NCI-H748 treated with DMSO at 0.1 percent for 48 hours (cell line): Measurements from ENCODE around the gene STRBP.

ENCODE experiments used
- DNase-seq: peaks from one replicate; lab custom pipeline; 2025; lab: John Stamatoyannopoulos, UW

Gene STRBP

DNA sequence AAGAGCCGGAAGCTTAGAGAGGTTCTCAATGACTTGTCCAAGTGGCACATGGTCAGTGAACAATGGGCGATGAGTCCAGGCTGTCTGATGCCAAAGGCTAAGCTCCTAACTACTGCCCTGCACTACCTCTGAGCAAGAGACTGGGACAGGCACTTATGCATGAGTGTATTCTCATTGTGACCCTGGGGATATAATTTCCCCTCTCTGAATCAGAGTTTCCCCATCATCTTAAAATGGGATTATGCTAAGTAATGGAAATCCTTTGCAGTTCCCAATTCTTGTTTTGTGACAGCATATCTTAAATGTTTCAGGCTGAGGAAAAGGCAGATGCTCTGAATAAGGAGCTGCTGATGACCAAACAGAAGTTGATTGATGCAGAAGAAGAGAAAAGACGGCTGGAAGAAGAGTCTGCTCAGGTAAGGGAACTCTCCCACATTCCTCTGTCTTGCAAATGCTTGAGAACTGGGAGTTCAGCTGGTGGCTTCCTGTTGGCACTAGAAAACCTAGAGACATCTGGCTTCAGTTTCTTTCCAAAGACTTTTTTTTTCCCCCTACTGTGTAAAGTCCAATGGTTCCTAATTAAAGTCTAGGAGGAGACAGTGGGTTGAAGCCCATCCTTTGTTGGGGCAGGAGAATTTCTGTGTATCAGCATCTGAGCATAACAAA, 170.8 kb downstream of the STRBP start:
- no peak for DNase-seq

DNA sequence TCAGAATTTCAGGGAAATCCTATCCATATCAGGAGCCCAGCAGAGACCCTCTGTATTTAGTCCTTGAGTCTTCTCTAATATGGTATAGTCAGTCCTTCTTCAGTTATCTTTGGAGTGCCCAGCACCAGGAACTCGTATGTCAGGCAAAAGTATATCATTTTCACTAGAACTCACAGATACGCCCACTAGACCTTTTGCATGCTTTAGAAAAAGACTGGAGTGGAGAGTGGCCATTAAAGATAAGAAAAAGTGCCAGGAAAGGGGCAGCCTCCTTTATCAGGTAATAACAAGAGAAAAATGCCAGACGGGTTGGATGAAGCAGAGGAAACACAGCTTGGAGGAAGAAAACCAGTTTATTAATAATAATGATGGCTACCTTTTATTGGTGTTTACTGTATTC, 171.4 kb downstream of the STRBP start:
- DNase-seq, result no peak

DNA sequence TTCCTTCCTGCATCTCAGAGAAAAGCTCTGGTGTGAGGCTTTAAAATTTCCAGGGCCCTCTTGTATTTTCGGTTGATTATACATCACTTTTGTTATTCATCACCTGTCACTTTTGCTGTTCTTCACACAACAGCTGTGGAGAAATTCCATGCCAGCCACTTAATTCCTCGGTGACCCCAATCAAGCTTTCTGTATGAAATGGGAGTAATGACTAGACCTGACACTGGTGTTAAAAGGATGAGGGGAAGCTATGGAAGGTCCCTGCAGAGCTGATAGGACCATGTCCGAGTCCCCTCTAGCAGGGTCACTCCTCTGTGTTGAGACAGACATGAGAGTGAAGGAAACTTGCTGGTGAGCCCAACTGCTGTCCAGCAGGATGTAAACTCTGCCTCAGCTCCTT, 175.2 kb downstream of the STRBP start:
- DNase-seq, result no peak

DNA sequence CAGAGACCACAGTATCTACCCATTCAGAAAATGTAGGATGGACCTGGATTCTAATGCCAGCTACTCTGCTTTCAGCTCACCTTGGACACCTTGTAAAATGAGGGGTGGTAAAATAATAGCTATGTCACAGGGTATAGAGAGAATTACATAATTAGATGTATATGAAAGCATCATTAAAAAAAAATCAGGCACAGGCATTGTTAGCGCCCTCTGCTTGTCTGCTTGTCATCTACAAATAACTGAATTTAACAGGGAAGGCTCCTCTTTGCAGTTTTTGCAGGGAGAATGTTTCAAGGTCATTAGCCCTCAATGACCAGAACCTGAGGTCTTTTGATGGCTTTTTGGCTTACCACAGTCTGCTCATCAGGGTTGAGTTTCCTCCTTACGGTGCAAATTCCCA, 176.9 kb downstream of the STRBP start:
- DNase-seq, result no peak

DNA sequence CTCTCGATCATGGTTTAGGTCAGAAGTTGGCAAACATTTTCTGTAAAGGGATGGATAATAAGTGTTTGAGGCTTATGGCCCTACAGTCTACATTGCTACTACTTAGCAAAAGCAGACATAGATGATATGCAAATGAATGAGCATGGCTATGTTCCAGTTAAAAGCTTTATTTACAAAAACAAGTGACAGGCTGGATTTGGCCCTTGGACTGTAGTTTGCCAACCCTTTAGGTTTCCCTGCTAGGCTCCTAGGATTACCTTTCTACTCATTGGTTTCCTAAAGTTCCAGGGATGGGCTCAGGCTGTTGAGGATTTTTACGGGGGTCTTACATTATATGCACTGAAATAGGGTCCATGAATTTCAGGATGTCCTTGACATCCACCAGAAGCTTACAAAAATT, 177.4 kb downstream of the STRBP start:
- DNase-seq, result no peak

DNA sequence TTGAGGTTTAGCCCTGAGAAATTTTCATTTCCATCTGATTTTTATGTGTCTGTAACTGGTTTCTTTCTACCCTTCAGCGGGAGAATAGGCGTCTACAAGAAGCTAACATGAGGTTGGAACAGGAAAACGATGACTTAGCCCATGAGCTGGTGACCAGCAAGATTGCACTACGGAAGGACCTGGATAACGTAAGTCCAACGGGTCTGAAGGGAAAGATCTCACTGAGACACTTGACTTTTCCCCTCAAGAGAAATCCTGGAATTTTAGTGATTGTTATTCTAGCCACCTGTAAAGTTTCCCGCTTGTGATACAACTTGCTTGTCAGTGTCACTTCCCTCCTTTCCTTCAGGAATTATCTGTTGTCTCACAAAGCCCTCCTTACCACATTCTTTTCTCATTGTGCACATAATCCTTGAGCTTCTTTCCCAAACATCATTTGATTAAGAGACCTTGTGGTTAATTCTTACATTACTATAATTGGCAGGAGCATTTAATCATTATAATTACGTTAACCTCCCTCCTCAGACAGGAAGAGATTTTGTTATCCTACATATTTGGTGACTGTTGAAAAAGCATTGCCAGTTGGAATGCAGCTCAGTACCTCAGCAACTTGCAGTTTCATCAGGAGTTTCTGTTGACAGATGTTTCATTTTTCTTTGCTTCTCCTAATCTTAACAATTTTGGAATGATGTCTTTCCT, 178.0 kb downstream of the STRBP start:
- no peak for DNase-seq

DNA sequence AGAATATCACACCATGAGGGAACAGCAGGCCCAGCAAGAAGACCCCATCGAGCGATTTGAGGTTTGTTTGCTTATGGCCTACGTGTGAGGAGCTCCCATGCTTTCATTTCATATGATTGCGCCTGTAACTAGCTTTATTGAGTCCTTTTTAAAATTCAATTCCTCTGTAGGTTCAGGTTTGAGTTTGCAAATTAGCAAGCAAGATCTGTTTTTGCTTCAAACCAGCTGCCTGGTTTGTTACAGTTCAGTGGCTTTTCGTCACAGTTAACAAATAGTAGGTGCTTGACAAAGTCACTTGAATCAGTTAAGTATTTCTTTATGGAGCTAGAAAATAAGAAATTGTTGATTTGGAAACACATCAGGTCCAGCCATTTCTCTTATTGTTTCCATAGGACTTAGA, 178.6 kb downstream of the STRBP start:
- no peak for DNase-seq

DNA sequence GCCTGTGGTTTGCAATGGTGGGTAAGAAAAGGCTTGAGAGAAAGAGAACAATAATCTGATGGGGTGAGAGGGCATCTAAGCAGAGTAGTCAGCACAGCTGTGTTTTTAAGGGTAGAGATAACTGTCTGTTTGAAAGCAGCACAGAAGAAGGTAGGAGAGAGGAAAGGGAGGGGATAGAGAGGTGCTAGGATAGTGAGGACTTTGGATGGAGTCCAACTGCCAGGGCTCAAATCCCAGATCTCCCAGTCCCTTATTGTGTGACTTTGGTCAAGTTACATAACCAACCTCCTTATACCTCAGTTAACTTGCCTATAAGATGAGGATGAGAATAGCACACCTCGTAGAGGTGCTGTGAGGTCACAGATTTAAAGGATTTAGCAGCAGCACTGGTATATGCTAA, 179.3 kb downstream of the STRBP start:
- no peak for DNase-seq

DNA sequence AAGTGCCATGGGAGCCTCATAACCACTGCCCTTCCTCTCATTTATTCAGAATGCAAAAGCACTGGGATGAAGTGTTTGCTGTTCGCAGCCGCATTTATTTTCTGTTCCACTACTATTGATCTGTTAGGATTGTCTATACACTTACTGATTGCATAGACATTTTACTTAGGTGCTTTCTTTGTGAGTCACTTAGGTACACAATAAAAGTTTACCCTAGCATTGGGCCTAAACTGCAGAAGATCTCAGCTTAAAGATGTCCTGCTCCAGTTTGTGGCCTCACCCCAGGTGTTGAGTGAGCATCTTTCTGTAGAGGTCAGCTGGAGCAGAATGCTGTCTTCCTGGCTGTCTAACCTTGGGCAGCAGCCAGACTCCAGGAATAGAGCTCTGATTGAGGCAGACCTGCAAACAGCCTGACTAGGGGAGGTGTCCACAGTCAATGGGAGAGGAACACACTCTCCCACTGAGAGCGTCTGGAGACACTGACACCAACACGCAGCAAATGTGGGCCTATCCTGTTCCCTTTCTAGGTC, 181.0 kb downstream of the STRBP start:
- no peak for DNase-seq

DNA sequence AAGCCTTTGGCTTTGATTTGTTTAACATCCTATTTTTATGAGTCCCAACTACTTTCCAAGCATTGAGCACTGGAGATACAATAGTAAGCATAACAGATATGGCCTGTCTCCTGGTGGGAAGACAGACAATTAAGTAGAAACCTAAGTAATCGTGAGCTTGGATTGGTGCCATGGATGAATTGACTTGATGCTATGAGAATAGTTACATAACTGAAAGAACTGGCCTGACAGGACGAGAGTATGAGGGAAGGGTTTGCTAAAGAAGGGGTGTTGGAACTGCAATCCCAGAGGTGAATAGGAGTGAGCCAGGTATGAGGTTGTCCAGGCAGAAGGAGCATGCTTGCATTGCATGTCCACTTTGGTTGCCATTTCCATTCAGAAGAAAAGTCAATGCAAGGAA, 182.5 kb downstream of the STRBP start:
- no peak for DNase-seq

DNA sequence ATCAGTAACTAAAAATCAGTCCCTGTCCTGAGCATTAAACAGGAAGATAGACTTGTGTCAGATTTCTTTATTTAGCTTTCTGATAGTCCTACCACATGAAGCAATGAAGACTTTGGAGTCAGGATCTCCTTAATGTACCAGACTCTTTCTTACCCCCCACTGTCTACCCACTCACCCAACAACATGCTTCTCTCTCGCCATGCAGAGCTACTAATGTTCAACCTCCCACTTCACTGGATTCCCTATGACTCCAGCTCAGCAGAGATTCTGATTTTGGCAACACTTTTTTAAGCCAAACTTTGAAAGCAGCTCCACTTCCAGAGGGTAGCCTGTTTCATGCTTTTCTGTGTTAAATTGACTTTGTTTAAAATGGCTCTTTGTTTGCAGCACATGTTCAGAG, 184.1 kb downstream of the STRBP start:
- no peak for DNase-seq

DNA sequence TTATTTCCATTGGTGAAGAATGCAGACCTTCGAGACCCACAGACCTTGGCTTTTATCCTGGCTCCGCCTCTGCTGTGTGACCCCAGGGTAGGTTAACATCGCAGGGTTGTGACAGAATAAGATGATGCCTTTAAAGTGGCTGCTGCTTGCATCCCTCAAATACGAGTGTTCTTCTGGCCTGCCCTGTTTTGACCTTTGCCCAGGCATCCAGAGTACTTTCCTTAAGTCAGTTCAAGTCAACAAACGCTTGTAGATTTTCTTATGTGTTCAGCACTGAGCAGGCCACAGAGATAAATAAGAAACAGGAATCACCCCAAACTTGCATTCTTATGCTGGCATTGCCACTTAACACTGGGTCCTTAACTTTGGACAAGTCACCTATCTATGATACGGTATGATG, 184.7 kb downstream of the STRBP start:
- no peak for DNase-seq

DNA sequence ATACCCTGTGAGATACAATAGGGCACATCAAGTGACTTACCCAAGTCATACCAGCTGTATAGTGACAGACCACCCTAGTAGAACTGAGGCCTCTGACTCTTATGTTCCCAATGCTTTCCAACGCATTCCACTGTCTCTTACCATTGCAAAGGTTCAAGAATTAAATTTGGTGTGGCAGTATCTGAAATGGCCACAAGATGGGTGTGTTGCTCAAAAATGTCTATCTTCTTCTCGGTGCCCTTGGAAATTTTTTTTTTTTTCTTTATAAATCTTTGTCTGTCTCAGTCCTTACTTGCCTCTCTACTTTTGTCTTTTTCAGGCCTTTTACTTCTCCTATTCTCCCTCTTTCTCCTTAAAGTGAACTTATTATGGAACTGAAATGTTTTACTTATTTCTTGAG, 186.6 kb downstream of the STRBP start:
- DNase-seq, result peak; percentile 1

DNA sequence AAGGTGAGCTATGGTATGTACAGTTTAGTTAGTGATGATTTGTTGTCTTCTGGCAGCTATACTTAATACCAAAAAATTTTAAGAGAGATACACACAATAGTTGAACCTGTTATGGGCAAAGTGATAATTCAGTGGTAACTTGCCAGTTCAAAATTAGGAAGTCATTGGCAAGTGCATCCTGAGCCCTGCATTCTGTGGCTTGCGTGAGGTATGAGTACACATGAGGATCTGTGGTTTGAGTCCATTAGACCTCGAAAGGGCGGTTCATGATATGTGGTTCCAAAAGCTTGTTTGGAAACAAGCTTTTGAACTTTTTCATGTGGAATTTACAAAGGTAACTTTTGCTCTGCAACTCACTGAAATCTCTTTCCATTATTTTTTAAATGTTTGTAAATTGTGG, 187.9 kb downstream of the STRBP start:
- DNase-seq, result no peak

DNA sequence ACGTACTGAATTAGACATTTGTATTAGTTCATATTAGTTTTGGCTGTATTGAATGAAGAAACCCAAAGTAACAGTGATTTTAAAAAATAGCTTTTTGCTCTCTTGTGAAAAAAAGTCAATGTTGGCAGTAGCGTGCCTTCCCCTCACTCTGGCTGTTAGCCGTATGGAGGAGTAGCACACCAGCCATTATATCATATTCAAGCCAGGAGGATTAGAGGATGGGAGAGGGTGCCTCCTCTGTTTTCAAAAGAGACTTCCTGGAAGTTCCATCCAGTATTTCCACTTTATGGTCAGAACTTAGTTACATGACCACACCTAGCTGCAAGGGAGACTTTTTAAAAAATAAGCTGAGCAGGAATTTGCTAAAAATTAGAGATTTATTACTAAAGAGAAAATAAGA, 193.8 kb downstream of the STRBP start:
- no peak for DNase-seq

DNA sequence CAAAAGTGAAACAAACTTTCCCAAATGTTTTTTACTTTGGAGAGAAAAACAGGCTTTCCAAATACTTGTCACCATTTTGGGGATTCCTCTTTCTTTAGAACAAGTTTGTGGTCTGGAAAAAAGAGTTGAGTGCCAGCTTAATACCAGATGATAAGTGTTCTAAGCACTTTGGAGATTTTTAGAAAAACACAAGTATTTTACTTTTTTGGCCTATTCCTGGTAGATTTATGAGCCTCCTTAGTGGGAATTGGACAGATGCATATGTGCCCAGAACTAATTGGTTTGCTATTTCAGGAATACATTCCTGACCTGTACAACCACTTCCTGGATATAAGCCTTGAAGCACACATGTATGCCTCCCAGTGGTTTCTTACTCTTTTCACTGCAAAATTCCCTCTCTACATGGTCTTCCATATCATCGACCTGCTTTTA, 194.4 kb downstream of the STRBP start:
- no peak for DNase-seq

DNA sequence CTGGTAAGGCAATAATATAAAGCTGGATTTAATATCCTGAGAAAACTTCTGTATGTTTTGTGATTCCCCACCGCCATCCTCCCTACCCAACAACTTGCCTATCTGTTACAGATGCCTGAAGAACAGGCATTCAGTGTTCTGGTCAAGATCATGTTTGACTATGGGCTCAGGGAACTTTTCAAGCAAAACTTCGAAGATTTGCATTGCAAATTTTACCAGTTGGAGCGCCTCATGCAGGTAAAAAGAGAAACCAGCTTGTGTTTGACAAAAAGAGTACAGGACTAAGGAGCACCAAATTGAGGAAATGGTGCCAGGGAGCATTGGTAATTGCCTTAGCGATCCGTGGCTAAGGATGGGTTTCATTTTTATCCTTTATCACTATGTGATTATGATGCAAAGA, 194.9 kb downstream of the STRBP start:
- no peak for DNase-seq

DNA sequence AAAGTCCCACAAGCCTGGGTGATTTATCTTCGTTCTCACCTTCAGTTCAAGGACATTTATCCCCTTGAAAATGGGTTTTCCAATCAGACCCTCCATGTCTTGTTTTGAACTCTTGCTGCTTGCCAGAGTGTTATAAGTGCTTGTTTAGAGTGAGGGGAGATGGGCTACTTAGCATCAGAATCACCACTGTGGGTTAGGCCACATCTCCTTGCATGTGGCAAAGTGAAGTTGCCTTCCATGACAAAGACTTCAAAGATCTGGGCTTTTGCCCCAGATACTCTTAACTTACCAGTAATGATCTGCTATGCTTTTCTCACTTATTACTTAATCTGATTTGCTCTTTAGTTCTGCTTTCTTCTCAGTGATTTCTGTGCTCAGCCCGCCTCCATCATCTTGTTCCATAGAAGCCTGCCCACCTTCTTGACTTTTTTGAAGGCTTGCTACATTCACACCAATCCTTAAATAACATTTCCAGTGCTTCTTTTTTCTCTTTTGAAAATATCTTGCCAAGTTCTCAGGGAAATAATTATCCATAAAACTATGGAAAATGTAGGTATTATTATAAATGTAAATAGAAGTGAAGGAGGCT, 195.9 kb downstream of the STRBP start:
- DNase-seq, result no peak
